ENCODE data around the gene RPL7L1.
"Not testable (repeated sequence)": the region's sequence is repeated elsewhere in the genome, so short reads cannot be mapped to it uniquely, and the experiment has no call there.

Gene RPL7L1

GRCh38 chr6:42894041-42894828 is 14.8 kb downstream of the RPL7L1 start:
- DNase-seq: not testable (repeated sequence)

GRCh38 chr6:42896178-42896719 is 16.8 kb downstream of the RPL7L1 start:
- DNase-seq: no peak

GRCh38 chr6:42898891-42899361 is 19.5 kb downstream of the RPL7L1 start:
- peak; percentile 85 for DNase-seq

- DNase-seq: no peak
Observed at GRCh38 chr6:42899871-42900270, 20.5 kb downstream of the RPL7L1 start.

GRCh38 chr6:42901538-42901957 is 22.1 kb downstream of the RPL7L1 start:
- DNase-seq: peak; percentile 82

GRCh38 chr6:42902429-42903263 is 23.2 kb downstream of the RPL7L1 start:
- not testable (repeated sequence) for DNase-seq

GRCh38 chr6:42904467-42904866 is 25.1 kb downstream of the RPL7L1 start:
- DNase-seq: no peak

- no peak for DNase-seq
Observed at GRCh38 chr6:42907336-42907735, 27.9 kb downstream of the RPL7L1 start.

GRCh38 chr6:42909835-42910234 is 30.4 kb downstream of the RPL7L1 start:
- DNase-seq: no peak

GRCh38 chr6:42911171-42912021 is 32.0 kb downstream of the RPL7L1 start:
- no peak for DNase-seq

- no peak for DNase-seq
Observed at GRCh38 chr6:42914546-42914945, 35.1 kb downstream of the RPL7L1 start.

GRCh38 chr6:42915732-42916131 is 36.3 kb downstream of the RPL7L1 start, which contains the start of gene PTCRA:
Gene PTCRA, plus strand, starts transcription at chr6:42916053. Its CDS starts 17 bp downstream, at chr6:42916070.
- no peak for DNase-seq

- DNase-seq: no peak
Observed at GRCh38 chr6:42916288-42916687, 36.9 kb downstream of the RPL7L1 start.

GRCh38 chr6:42921801-42922200 is 42.4 kb downstream of the RPL7L1 start:
- no peak for DNase-seq

- DNase-seq: no peak
Observed at GRCh38 chr6:42923666-42924065, 44.2 kb downstream of the RPL7L1 start.

GRCh38 chr6:42925248-42925857 is 45.9 kb downstream of the RPL7L1 start:
- DNase-seq: no peak

GRCh38 chr6:42928986-42929820 is 49.8 kb downstream of the RPL7L1 start, which contains the start of gene CNPY3:
Gene CNPY3, plus strand, starts transcription at chr6:42929480. Its CDS starts 91 bp downstream, at chr6:42929571.
- DNase-seq: peak; percentile 94

GRCh38 chr6:42929821-42930360 is 50.5 kb downstream of the RPL7L1 start:
- DNase-seq: peak; percentile 43

GRCh38 chr6:42932412-42932811 is 53.0 kb downstream of the RPL7L1 start:
- no peak for DNase-seq

- DNase-seq: peak; percentile 14
Observed at GRCh38 chr6:42933205-42933604, 53.8 kb downstream of the RPL7L1 start.

GRCh38 chr6:42935322-42935721 is 55.9 kb downstream of the RPL7L1 start:
- DNase-seq: no peak

Measured in midbrain (tissue), 1 donor.